Osteoblast (primary cell): Measurements from ENCODE around the gene ARHGAP10. TPM values are rescaled to one million over a fixed set of nuclear protein-coding genes. Genes with fewer than 3 reads are reported as not detected.

Experiments used
- DNase-seq: peaks from one replicate; pipeline ENCODE4 v3.0.0; 2011; ENCODE audit warnings: low spot score, mixed read lengths; ENCODE audit not compliant: insufficient read length; ENCODE audit errors: missing footprints
- H2AFZ ChIP-seq: 2 replicates; pipeline ENCODE4 v1.6.0; 2011; ENCODE audit warnings: mild to moderate bottlenecking, low read length
- H3K27ac ChIP-seq: 2 replicates; pipeline ENCODE4 v1.5.1; 2011; ENCODE audit warnings: mild to moderate bottlenecking, low read depth, low read length, moderate library complexity
- H3K27me3 ChIP-seq: 2 replicates; pipeline ENCODE4 v1.6.0; 2012; ENCODE audit warnings: mild to moderate bottlenecking, control low read depth, inconsistent platforms, low read length, moderate library complexity; ENCODE audit not compliant: insufficient read depth
- H3K36me3 ChIP-seq: 2 replicates; pipeline ENCODE4 v1.5.1; 2011; ENCODE audit warnings: mild to moderate bottlenecking, low read length, control low read depth, moderate library complexity; ENCODE audit not compliant: insufficient read depth
- H3K4me1 ChIP-seq: 2 replicates; pipeline ENCODE4 v1.5.1; 2011; ENCODE audit warnings: mild to moderate bottlenecking, low read length, control low read depth, moderate library complexity; ENCODE audit not compliant: insufficient read depth
- H3K4me2 ChIP-seq: 2 replicates; pipeline ENCODE4 v1.6.0; 2011; ENCODE audit warnings: mild to moderate bottlenecking, low read length; ENCODE audit not compliant: insufficient read depth
- H3K4me3 ChIP-seq: fragments of 200-600 bp; sonication (generic); 3 replicates; pipeline ENCODE4 v1.5.1; 2012; ENCODE audit warnings: mild to moderate bottlenecking, low read length, inconsistent platforms; ENCODE audit not compliant: insufficient read depth
- H3K79me2 ChIP-seq: 2 replicates; pipeline ENCODE4 v1.6.0; 2012; ENCODE audit warnings: mild to moderate bottlenecking, low read length, control low read depth, inconsistent platforms; ENCODE audit not compliant: insufficient read depth
- H3K9me3 ChIP-seq: 2 replicates; pipeline ENCODE4 v1.5.1; 2011; ENCODE audit warnings: low read depth, low read length, control low read depth
- H4K20me1 ChIP-seq: 2 replicates; pipeline ENCODE4 v1.6.0; 2012; ENCODE audit warnings: mild to moderate bottlenecking, low read length, control low read depth; ENCODE audit not compliant: insufficient read depth
- CTCF ChIP-seq: IDR thresholded peaks from 2 replicates; pipeline ENCODE4 v1.5.1; 2011; ENCODE audit warnings: mild to moderate bottlenecking, low read depth, low read length, moderate library complexity; ENCODE audit errors: extremely low read depth
- total RNA-seq: library from RNA; depleted of rRNA; stranded (reverse); fragments of >200 nt; gene quantifications from 2 replicates; pipeline ENCODE4 v1.2.3, GENCODE V29; 2012

Gene ARHGAP10
- total RNA-seq, 1 donor: 31.5 TPM

GRCh38 chr4:148097801-148098200 is 365.9 kb downstream of the ARHGAP10 start:
- no peaks in the 10 kb centered on the region for H3K9me3 ChIP-seq
- H3K4me3 ChIP-seq: no peak overlapping the region
- no peaks in the 10 kb centered on the region for H3K27me3 ChIP-seq

GRCh38 chr4:148101235-148101634 is 369.3 kb downstream of the ARHGAP10 start:
- Histone ChIP-seq H3K4me2 (no peak overlapping the region), H3K27ac (no peak overlapping the region), H3K9me3 (no peaks in the 10 kb centered on the region), H2AFZ (no peak overlapping the region), H3K4me1 (no peaks in the 10 kb centered on the region), H3K79me2 (no peaks in the 10 kb centered on the region), H3K36me3 (no peaks in the 10 kb centered on the region), H4K20me1 (no peaks in the 10 kb centered on the region), H3K4me3 (no peak overlapping the region), H3K27me3 (no peaks in the 10 kb centered on the region)
- no peak for DNase-seq
- no peak for TF ChIP-seq CTCF

More at GRCh38 chr4:148097801-148098200, 365.9 kb downstream of the ARHGAP10 start:
- H4K20me1 ChIP-seq: no peaks in the 10 kb centered on the region
- H3K4me1 ChIP-seq: no peaks in the 10 kb centered on the region
- no peak overlapping the region for H2AFZ ChIP-seq
- no peak overlapping the region for H3K4me2 ChIP-seq
- no peaks in the 10 kb centered on the region for H3K79me2 ChIP-seq
- H3K27ac ChIP-seq: no peak overlapping the region
- no peak for TF ChIP-seq CTCF
- H3K36me3 ChIP-seq: no peaks in the 10 kb centered on the region
- DNase-seq: no peak

GRCh38 chr4:148101790-148102189 is 369.9 kb downstream of the ARHGAP10 start:
- H3K27ac ChIP-seq: no peak overlapping the region
- H3K4me3 ChIP-seq: no peak overlapping the region
- no peak overlapping the region for H3K4me2 ChIP-seq
- H3K4me1 ChIP-seq: no peaks in the 10 kb centered on the region
- H3K79me2 ChIP-seq: no peaks in the 10 kb centered on the region
- no peak for TF ChIP-seq CTCF
- no peaks in the 10 kb centered on the region for H4K20me1 ChIP-seq
- DNase-seq: no peak
- no peaks in the 10 kb centered on the region for H3K9me3 ChIP-seq
- H2AFZ ChIP-seq: no peak overlapping the region
- no peaks in the 10 kb centered on the region for H3K36me3 ChIP-seq
- H3K27me3 ChIP-seq: no peaks in the 10 kb centered on the region

- Histone ChIP-seq H3K9me3 (no peaks in the 10 kb centered on the region), H3K4me1 (no peaks in the 10 kb centered on the region), H3K4me3 (no peak overlapping the region), H3K27me3 (no peaks in the 10 kb centered on the region), H3K27ac (no peak overlapping the region), H3K4me2 (no peak overlapping the region), H2AFZ (no peak overlapping the region), H3K36me3 (no peaks in the 10 kb centered on the region), H3K79me2 (no peaks in the 10 kb centered on the region), H4K20me1 (no peaks in the 10 kb centered on the region)
- TF ChIP-seq CTCF: no peak
- no peak for DNase-seq
Observed at GRCh38 chr4:148103597-148104355, 371.9 kb downstream of the ARHGAP10 start.
